GM19035 (cell line): ENCODE results near the gene NRSN1.
"Not testable (repeated sequence)": the region's sequence is repeated elsewhere in the genome, so short reads cannot be mapped to it uniquely, and the experiment has no call there.

ENCODE experiments used
- ATAC-seq: cut with Tn5 transposase; IDR thresholded peaks from one replicate; pipeline ENCODE4 v1.9.1; 2021; ENCODE audit not compliant: unreplicated experiment

Gene NRSN1

GRCh38 chr6:24140591-24140990, 14.6 kb downstream of the NRSN1 start:
- ATAC-seq: no peak

DNA sequence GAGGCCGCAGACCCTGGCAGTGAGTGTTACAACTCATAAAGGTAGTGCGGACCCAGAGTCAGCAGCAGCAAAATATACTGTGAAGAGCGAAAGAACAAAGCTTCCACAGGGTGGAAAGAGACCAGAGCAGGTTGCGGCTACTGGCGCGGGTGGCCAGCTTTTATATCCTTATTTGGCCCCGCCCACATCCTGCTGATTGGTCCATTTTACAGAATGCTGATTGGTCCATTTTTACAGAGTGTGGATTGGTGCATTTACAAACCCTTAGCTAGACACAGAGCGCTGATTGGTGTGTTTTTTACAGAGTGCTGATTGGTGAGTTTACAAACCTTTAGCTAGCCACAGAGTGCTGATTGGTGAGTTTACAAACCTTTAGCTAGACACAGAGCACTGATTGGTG, 16.7 kb downstream of the NRSN1 start:
- ATAC-seq: not testable (repeated sequence)

GRCh38 chr6:24145690-24146131, 19.7 kb downstream of the NRSN1 start:
- ATAC-seq: no peak

GRCh38 chr6:24146871-24147270, 20.9 kb downstream of the NRSN1 start:
- ATAC-seq: no peak

DNA sequence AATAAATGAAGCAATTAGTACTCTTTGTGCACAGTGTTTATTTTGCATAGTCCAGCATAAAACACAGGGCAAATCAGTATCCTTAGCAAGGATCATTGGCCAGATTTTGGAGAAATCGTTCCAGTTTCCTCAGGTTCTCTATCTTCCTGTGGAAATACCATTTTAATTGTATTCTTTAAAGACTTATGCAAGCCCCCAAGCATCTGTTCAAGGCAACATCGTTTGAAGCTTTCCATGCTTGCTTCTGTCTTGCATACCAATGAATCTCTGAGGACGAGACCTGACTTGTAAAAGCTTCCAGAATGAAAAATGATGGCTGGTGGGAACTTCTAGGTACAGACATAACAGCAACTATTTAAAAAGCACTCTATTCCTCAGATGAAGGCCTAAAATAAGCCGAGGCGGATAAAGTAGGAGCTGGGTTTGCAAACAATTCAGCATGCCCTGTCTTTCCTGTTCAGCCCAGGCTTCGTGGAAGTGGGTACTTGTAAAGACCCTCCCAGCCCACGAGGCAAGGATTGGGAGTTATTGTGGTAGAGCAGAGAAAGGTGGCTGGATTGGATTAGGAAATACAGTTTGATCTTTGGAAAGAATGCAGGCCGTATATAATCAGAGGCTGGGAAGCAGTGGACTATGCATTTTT, 21.6 kb downstream of the NRSN1 start:
- ATAC-seq: no peak

GRCh38 chr6:24148154-24148570, 22.1 kb downstream of the NRSN1 start:
- ATAC-seq: no peak

GRCh38 chr6:24148684-24149083, 22.7 kb downstream of the NRSN1 start:
- ATAC-seq: no peak

DNA sequence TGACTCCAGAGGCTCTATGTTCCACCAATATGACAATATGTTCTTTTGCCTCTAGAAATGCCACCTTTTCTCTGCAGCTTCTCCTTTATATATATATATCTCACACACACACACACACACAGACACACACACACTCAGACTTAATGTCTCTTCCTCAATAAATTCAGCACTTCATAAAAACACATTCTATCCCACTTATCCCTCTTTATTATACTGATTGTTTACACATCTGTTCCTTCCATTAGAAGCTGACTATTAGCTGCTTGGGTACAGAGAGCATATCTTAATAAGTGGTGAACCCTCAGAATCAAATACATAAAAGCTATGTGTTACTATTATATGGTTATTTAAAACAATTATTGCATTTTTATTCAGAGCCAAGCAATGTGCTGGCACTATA, 23.3 kb downstream of the NRSN1 start:
- ATAC-seq: no peak

DNA sequence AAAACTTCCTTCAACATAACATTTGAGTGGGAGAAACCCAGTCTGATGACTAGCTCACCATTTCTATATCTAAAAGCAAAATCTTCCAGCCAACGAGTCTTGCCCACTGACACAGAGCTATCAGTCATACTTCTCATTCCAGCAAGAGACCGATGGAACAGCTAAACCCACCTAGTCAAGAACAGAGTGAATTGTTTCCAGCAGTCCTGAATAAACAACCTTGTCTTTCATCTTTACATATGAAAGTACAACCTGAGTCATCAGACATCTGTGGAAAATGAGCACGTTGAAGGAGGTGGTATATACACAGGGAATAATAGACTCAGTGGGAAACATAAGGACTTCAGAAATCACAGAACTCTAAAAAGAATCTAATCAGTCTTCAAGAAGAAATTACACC, 23.8 kb downstream of the NRSN1 start:
- no peak for ATAC-seq

- no peak for ATAC-seq
Observed at GRCh38 chr6:24152014-24152413, 26.0 kb downstream of the NRSN1 start.

GRCh38 chr6:24154121-24154520, 28.1 kb downstream of the NRSN1 start:
- no peak for ATAC-seq

- no peak for ATAC-seq
Observed at GRCh38 chr6:24157886-24158285, 31.9 kb downstream of the NRSN1 start.

GRCh38 chr6:24183584-24183983, 57.6 kb downstream of the NRSN1 start:
- ATAC-seq: no peak

DNA sequence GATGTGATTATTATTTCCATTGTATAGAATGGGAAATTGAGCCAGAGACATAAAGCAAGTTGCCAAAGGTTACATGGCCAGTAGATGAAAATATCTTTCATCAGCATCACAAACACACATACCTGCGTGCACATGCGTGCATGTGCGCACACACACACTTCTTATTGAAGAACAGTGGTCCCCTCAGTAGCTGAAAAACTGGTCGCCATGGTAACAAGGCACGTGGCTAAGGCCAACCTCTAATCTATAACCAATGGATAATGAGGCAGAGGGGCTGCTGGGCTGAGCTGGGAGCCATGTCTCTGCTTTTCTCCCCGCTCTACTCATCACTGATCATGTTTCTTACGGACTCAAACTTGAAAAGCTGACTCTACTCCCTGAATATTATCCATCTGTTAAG, 60.3 kb downstream of the NRSN1 start:
- no peak for ATAC-seq

- no peak for ATAC-seq
Observed at GRCh38 chr6:24187965-24188577, 62.1 kb downstream of the NRSN1 start.

DNA sequence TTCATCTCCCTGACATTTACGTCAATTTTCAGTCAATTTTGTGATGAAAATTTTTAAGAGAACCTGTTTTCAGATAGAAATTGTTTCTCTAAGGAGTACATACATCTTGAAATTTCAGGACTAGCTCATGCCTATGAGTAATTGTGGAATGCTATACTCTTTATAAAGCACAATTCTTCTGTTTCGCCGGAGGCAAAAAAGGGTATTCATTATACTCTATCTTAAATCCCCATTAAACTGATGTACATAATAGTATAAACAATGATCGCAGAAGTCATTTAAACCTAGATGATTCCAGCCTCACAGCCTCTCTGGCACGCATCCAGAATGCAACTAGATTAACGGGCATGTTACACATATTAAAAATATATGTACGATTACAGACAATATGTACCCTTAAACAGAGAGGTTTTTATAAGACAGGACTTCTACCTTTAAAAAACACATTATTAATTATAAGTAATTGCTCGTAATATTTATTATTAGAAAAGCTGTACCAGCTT, 62.6 kb downstream of the NRSN1 start:
- ATAC-seq: no peak

DNA sequence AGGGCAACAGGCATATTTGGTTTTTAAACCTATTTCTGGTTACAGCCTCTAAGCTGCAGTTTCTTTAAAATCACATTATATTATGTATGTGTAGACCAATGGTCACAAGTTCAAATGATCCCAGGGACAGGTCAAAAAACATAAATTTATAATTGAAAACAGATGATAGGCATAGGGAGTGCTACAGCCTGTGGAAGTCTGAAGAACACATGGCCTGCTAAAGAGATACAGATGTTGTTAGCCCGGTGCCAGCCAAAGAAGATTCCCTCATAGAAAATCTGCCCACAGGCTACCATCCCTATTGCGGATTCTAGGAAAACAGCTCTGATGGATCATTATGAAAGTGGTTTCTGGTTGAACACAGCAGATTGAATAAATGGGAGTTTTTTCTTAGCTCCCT, 65.3 kb downstream of the NRSN1 start:
- ATAC-seq: no peak

GRCh38 chr6:24193364-24193763, 67.3 kb downstream of the NRSN1 start:
- no peak for ATAC-seq

DNA sequence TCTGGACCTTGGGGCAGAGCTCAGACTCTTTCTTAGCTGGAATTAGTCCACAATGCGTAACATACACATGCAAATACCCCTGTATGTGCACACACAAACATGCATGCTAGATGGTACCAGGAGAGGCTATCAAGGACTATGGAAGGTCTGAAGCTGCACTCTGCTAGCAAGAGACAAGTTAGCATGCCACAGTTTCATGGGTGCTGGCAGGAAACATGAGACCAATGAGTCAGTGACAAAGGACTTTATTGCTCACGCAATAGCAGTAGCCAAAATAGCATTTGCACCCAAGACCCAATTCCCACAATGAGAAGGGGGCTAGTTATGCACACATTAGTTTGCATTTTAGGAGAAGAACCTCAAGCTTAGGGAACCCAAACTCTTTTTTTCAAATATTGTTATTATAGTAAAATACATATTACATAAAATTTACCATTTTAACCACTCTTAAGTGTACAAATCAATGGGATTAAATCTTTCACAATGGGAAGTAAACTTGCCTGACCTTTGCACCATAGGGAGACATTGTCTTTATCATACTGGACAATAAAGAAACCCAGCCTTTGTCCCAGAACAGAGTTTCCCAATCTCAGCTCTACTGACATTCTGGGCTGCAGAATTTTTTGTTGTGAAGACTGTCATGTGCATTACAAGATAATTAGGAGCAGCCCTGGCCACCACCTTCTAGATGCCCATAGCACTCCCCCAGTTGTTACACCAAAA, 69.1 kb downstream of the NRSN1 start:
- ATAC-seq: no peak

DNA sequence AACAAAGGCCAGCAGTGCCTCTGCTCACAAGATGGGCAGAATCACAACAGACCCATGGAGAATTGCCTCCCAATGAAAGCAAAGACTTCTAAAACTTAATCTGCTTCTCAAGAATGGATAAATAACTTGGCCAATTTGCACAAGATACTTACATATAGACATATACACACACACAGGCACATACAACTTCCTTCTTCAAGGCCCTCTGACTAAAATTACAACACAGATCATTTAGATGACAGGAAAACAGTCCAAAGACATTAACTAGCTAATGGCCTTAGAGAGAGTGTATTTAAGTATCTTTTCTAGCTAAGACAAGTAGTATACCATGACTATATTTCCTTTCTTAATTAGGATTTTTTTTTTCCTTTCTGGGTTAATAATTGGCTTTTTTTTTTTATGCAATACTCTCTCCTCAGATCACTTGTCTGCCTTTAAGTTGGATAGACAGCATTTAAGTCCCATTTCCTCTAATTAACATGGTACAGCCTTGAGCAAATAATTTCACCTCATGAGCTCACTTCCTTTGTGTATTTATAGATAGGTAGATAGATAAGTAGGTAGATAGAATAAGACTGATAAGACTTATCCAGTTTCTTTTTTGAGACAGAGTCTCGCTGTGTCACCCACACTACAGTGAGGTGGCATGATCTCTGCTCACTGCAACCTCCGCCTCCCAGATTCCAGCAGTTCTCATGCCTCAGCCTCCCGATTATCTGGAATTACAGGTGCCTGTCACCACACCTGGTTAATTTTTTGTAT, 70.0 kb downstream of the NRSN1 start:
- ATAC-seq: no peak
